HG03039 (cell line): Measurements from ENCODE around the gene CADM2.

Experiments
- ATAC-seq: cut with Tn5 transposase; IDR thresholded peaks from one replicate; pipeline ENCODE4 v1.9.1; 2021; ENCODE audit warnings: mild to moderate bottlenecking, moderate library complexity; ENCODE audit not compliant: unreplicated experiment

CADM2 gene

DNA sequence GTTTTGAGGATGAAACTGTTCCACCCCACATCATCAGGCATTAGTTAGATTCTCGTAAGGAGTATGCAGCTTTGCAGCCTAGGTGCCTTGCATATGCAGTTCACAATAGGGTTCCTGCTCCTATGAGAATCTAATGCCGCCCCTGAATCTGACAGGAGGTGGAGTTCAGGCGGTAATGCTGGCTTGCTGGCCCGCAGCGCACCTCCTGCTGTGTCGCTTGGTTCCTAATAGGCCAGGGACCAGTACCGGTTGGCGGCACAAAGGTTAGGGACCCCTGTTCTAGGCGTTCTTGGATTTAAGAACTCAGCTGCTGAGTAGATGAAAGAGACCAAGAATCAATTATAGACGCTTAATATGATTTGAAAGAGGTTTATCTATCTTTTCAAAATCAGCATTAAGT is 595.4 kb downstream of the CADM2 start:
- no peak for ATAC-seq

DNA sequence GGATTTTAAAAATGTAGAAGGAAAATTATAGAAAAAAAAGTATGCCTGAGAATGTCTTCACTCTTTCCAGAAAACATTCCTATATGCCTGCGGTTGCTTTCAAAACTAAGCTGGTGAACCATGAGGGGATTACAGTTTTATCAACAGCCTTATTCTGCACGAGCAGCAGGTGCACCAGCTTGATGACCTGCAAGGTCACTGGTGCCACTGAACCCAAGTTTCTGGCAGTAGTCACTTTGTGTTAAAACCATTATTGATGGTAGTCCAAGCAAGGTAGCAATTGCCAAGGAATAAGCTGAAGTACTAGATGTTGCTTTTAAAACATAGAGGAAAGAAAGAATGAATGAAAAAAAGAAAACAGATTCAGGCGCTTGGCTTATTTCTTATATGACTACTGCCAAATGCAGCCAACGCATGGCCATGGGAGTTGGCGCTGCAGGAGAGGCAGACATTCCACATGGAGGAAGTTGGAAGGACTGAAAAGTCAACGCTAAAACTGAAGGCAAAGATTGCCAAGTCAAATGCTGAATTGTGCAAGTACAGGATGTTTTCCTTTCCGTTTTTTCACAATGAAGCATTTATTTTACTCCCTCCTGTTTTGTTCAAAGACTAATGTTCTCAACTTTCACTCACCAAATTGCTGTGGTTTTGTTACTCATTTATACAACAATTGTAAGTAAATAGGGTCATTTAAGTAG is 601.4 kb downstream of the CADM2 start:
- no peak for ATAC-seq

DNA sequence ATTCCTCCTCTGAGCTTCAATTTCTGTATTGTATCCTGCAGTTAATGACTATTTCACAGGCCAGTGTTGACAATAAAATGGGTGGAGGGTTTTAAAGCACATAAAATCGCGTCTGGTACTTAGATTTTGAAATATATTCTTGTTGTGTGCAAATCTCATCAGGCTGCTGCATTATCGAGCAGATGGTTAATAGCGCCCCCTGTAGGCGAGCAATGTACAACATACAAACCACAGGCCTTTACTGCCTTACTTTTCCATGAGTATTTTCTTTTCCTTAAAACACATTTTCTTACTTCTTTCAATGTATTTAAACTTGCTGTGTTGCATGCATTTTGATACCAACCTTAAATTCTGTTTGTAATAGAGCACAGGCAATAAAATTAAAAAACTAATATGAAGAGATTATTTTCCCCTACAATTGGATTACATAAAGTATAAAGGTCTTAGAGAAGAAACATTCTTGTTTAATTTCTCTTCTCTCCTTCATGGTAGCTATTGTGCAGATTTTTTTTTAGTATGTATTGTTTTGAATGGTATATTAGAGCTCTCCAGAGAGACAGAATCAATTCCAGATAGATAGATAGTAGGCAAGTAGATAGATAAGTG is 608.4 kb downstream of the CADM2 start:
- no peak for ATAC-seq

DNA sequence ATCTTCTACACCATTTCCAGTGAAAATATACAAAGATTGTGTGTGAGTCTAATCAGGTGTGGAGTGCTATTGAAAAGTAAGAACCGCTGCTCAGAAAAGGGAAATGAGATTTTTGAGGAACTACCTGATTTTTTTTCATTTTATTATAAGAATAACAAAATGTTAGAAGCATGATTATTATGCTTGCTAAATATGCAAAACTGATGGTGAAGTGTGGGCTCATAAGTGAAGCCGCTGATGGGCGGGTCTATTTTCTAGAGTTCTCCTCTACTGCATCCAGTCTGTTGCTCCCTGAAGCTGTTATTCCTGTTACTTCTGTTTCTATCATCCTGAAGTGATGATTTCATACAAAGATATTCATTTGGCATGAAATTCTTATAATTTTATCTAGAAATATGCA is 612.0 kb downstream of the CADM2 start:
- no peak for ATAC-seq

DNA sequence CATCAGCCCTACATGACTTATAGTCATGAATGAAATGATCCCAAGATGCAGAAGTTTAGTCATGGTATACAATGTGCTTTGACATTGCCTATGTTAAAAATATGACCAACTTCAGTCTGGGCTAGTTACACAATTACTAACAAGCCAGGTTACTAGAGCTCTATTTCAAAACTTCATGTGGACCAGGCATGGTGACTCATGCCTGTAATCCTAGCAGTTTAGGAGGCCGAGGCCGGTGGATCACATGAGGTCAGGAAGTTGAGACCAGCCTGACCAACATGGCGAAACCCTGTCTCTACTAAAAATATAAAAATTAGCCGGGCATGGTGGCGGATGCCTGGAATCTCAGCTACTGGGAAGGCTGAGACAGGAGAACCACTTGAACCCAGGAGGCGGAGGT is 613.0 kb downstream of the CADM2 start:
- no peak for ATAC-seq

DNA sequence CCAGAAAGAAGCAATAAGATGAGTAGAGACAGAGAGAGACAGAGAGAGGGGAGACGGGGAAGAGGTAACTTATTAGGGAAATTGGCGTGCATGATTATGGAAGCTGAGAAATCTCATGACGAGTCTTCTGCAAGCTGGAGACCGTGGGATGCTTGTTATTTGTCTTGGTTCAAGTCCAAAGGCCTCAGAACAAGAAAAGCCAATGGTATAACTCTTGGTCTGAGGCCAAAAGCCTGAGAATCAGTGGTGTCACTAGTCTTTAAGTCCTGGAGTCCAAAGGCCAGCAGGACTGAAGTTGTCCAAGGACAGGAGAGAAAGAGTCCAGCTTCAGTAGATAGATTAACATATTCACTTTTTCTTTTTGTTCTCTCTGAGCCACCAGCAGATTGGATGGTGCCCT is 613.6 kb downstream of the CADM2 start:
- ATAC-seq = no peak

DNA sequence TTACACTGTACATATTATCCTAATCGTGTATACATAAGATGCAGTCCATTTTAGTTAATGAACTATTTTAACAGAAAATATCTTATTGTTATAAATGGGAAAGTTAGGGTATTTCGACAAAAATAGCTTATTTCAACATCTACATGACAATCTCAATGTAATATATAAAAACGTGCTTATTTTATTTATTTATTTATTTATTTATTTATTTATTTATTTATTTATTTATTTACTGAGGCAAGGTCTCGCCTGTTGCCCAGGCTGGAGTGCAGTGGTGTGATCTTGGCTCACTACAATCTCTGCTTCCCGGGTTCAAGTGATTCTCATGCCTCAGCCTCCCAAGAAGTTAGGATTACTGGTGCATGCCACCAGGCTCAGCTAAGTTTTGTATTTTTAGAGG is 614.2 kb downstream of the CADM2 start:
- ATAC-seq = no peak

DNA sequence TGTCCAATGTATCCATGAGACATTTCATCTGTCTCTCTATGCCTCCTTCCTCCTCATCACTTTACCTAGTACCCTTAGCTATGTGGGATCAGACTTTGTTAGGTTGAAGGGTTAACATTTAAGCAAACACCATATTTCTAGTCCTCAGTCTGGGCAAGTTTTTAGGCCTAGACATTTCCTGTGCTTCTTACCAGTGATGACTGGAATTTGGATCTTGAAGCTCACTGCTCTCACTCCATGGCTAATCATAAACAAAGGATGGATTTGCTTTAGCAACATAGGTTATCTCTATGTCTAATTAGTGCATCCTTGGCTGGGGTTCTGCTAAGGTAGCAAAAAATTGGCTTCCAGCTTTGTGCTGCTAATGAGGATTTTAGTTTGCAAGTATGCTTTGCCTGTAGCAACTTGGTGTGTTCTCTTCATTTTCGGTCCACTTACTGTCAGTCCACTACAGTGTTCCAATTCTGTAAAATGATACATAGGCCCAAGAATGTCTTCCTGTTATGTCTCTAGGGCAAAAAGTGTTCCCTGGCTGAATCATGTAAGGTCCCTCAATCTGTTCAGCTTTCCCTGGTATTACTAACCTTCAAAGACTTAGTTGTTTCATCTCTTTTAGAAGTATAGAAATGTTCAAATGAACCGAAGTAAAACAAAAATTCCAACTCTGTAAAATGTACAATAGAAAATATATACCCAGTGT is 615.4 kb downstream of the CADM2 start:
- ATAC-seq = no peak

DNA sequence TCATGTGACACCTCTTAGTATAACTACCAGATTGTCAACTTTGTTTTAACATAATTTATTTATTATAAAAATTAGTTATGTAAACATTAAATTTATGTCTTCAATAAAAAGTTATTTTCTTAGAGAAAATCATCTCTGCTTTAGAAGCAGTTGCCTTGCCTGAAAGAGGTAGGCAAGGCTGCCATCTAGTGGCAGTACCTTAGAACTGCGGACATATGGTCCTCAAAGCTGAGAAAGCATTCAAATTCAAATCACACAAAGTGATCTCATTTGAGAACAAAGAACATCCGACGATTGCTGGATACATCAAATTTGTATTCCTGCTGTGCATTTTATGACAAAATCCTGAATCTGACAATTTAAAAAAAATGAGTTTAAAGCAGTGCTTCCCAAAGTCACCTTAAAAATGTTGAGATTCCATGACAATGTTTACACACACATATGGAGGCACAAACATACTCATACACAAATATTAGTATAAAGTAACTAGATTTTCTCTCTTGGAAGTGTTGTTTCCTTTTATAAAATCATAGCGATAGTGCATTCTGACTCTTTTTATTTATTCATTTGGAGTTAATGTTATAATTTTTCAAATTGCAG is 617.4 kb downstream of the CADM2 start:
- ATAC-seq = peak; percentile 90

DNA sequence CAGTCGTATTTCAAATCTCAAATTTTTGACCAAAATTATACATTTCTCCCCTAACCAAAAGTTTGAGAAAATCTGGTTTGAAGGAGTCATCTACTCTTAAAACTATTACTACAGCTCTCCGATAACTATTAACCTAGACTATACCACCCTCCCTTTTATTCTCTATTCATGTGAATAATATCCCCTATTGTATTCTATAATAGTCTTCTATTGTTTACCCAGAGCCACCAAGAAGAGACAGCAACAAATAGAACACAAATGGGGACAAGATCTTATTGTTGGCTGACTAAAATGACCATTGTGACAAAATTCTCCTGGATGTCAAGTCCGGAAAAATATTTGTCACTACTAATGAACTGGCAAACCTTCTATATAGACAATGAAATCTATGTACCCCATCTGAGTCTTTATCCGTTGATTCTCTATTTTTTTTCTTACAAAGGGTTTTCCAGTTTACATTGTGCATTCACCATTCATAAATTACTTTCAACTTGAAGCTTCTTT is 618.0 kb downstream of the CADM2 start:
- no peak for ATAC-seq

DNA sequence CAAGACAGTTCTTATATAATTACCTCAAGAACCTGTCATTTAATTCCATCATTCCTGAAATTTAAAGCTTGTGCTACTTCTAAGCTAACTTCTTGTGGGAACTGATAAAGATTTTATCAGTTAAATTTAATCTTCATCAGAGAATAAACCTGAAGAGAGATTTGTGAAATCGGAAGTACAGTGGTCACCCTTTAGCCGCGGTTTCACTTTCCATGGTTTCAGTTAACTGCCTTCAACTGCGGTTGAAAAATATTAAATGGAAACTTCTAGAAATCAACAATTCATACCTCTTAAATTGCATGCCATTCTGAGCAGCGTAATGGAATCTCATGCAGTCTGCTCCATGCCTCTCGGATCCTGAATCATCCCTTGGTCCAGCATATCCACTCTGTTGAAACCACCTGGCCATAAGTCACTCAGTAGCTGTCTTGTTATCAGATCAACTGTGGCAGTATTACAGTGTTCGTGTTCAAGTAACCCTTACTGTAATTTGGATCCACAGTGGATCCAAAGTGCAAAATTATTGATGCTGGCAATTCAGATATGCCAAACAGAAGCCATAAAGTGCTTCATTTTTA is 626.1 kb downstream of the CADM2 start:
- no peak for ATAC-seq

DNA sequence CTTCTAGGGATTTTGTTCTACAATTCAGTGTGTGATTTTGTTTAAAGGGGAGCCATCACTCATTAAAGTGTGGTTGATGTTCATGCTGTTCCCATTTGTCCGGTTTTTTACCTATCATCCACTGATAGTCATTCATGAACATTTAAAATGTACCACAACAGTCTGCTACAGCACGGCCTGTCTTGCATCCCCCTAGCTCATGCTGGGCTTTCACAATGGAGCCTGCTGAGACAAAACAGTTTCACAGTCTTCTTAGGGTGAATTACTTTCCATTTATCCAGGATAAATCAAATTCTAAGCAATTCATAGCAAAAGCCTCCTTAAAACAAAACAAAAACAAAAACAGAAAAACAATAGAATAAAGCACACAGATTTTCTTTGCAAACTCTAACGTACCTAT is 627.2 kb downstream of the CADM2 start:
- no peak for ATAC-seq

DNA sequence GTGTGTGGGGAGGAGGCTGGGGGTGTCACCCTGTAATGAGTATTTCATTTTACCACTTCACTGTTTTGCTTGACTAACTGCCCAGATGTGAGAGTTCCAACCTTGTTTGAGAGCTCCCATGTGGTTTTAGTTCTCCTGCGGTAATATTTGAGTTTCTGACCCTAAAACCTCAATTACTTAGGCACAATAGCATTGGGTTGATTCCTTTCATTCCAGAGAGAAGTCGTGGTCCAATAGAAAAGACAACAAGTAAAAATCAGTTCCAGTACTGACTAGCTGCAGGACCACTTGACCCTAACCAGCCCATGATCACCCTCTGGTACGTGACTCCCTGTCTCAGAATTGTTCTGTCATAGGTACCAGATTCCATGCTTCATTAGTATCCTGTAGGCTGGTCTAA is 630.4 kb downstream of the CADM2 start:
- ATAC-seq = no peak

DNA sequence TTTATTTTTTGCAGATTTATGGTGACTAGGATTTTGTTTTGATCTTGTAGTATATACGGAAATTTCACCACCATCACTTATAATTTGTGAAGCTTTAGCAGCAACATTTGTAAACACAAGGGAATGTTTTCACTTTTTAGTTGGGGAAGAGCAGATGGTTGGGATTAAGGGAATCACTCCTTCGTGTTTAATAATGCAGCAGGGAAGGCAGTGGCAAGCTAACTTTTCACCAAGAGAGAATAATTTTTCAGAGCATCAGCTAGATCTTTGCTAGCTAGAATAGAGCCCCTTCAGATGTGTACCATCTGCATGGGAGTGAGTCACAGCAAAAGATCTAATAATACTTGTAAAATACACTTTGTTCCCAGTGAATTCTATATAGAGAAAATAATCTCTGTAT is 632.7 kb downstream of the CADM2 start:
- no peak for ATAC-seq

DNA sequence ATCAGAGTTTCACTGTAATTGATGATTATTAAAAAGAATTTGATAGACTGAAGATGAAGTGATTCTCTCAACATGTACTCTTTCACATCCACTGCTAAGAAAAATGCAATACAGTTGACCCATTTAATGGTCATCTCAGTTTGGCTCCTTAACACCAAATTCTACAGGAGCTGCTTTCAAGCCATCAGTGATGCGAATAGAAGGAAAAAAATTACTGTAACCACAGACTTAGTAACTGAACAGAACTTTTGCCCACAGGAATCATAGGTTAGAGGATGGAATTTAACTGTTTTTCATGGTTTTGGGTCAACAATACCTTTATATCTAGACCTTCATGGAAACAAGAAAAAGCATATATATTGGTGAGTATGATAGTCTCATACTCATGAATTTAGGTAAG is 633.5 kb downstream of the CADM2 start:
- no peak for ATAC-seq

DNA sequence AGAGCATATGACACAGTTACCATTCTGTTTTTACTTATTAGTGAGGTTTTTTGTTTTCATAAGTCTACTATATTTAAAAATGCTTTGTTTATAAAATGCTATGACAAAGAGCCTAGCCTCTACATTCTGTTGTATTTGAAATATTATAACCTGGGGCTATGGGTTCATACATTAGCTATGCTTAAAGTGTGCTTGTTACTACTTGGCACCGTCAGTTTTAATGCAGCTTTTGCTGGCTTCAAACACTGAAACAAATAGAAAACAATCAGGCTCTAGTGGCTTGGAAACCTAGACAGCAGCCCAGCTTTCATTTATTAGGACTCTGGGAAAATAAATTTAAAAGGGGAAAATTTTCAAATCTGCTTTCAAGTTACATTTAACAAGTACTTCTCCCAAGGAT is 635.9 kb downstream of the CADM2 start:
- ATAC-seq = no peak

DNA sequence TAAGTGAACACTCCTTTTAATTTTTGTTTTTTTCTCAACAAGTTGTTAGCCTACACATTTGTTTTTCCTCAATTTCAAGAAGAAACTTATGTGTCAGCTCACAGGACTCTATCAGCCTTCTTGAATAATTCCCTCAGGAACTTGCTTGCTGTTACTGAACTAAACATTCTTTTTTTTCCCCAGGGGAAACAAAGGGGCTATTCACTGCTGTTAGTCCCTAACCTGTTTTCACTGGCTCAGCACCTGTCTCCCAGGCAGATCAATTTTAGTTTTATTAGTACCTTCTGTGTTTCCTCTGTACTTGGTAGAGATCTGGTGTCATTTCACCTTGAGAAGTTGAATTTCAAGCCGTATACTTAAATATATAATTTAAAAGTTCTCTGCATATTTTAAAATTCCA is 644.6 kb downstream of the CADM2 start:
- ATAC-seq = no peak

DNA sequence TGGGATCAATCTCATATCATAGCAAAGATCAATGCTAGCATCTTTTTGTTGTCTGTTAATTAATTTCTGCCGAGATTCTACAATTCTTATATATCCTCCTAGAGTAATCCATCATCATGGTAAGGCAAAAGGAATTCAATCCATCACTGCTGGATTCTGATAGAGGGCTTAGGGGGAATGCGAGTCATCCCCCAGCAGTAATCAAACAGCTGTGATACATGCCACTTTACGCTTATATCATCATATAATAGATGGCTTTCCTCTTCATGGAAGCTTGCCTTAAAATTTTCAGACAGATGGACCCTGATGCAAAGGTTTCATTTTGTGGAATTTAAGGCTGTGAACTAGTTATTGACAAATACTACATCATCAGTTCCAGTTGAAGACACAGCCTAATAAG is 645.9 kb downstream of the CADM2 start:
- no peak for ATAC-seq

DNA sequence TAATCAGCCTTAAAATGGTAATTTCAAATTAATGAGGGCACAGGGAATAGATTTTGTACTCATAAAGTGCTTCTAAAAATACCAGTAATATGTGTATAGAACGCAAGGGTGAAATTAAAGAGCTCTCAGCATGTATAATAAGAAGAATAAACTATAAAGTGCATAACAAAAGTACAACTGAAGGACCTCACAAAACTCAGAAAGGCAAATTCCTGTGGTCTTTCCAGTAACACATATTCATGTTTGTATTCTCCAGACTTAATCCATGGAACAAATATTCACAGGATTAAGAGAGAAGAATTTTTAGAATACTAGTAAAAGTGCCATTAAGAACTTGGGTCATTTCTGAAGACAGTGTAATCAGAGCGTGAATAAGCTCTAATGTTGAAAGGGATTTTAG is 646.3 kb downstream of the CADM2 start:
- no peak for ATAC-seq

DNA sequence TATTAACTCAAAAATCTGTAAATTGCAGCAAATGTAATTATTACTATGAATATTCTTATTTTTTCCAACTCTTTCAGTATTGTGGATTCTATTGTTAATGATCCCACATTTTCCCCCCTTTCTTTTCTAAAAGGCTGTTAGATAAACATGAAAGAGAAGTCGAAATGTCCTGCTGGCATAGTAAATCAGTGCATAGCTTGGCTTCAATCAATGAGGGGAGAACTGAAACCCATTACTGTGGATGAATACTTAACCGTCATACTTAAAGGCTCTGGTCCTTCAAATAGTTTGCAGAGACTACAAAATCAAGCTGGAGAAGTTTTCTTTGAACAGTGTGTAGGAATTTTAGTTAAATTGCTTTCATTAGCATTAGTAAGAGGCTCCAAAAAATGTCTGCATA is 667.9 kb downstream of the CADM2 start:
- ATAC-seq = no peak

DNA sequence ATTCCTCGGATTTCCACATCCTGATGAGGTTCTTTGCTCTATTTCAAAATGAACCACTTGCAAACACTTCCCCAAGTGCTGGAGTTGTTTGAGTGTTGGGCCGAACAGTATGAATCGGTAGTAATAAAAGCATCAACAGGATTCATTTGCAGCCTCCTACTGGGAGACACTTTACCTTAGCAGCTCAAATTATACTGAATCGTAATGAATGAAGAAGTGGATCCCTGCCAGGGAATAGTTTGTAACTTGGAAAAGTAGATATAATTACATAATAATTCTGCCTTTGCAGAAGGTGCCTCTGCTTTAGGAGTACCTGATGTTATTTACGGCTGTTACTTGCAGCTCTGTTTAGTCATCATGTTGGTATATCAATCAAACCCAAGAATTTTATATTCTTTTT is 669.1 kb downstream of the CADM2 start:
- no peak for ATAC-seq

DNA sequence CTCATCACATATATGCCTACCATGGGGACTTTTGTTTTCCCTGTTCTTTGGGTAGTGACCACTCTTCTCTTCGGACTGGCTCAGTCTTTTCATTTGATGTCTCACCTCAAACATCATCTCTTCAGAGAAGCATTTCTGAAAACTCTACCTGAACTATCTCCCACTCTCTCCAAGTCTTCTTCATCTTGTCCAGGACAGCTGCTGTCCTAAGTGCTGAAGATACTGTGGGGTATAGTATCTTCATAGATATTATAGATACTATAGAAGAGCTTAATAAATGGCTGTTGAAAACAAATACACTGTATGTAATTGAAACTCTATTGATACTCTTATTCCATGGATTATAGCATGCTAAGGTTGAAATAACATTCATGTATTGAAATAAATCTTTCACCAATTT is 672.3 kb downstream of the CADM2 start:
- no peak for ATAC-seq
